Breast epithelium (tissue), 4 donors: ENCODE data around the gene PRKD1. TPM values are rescaled to one million over a fixed set of nuclear protein-coding genes. Genes with fewer than 3 reads are reported as not detected.
"Not testable (repeated sequence)": the region's sequence is repeated elsewhere in the genome, so short reads cannot be mapped to it uniquely, and the experiment has no call there.

Experiments
- DNase-seq, 2 donors: peaks; one replicate each; pipeline ENCODE4 v3.0.0-alpha.2; 2019; ENCODE audit warnings: low spot score in 2 of 2
- H3K27ac ChIP-seq, 2 donors: fragments of 200-600 bp; sonication (generic) in 1 of 2; one replicate each; pipeline ENCODE4 v1.5.1; 2016 to 2019; ENCODE audit warnings: mild to moderate bottlenecking in 1 of 2
- H3K27me3 ChIP-seq, 2 donors: fragments of 200-600 bp; sonication (generic) in 1 of 2; one replicate each; pipeline versions ENCODE4 v1.5.1 to v1.6.0; 2017 to 2019; ENCODE audit warnings: control low read depth in 1 of 2, mild to moderate bottlenecking in 1 of 2
- H3K36me3 ChIP-seq: fragments of 200-600 bp; one replicate; pipeline ENCODE4 v1.5.1; 2019
- H3K4me1 ChIP-seq, 2 donors: fragments of 200-600 bp; sonication (generic); one replicate each; pipeline ENCODE4 v1.5.1; 2016 to 2019; ENCODE audit warnings: control low read depth in 1 of 2
- H3K4me3 ChIP-seq, 3 donors: fragments of 200-600 bp; sonication (generic); 1 replicate in 2 of 3; 2 replicates in 1 of 3; pipeline ENCODE4 v1.5.1; 2016 to 2019; ENCODE audit warnings: mild to moderate bottlenecking in 3 of 3, moderate library complexity in 2 of 3
- H3K9me3 ChIP-seq, 2 donors: fragments of 200-600 bp; sonication (generic) in 1 of 2; one replicate each; pipeline ENCODE4 v1.5.1; 2016 to 2019; ENCODE audit warnings: control low read depth in 1 of 2
- POLR2A ChIP-seq: fragments of 450-650 bp; IDR thresholded peaks from one replicate; pipeline ENCODE4 v1.6.1; 2016; ENCODE audit warnings: antibody characterized with exemption, mild to moderate bottlenecking, moderate library complexity
- POLR2AphosphoS5 ChIP-seq, 3 donors: sonication (generic); formaldehyde crosslinking; IDR thresholded peaks; one replicate each; pipeline ENCODE4 v1.6.1; 2017; ENCODE audit warnings: antibody characterized with exemption in 3 of 3
- intact Hi-C: fragments of 100-400 bp; cut with DNase I; formaldehyde crosslinking; loops from one replicate; pipeline ENCODE4 v1.15.1; 2023; ENCODE audit warnings: low total_unique reads
- total RNA-seq, 3 donors: library from RNA; depleted of rRNA; stranded (reverse); fragments of >200 nt; gene quantifications; one replicate each; pipeline ENCODE4 v1.1.0, GENCODE V29; 2016
- TF ChIP-seq, protein P1 (sequence below), 3 donors: fragments of 450-650 bp; IDR thresholded peaks; one replicate each; pipeline ENCODE4 v1.5.1; 2016 to 2017; ENCODE audit warnings: antibody characterized with exemption in 3 of 3, mild to moderate bottlenecking in 3 of 3, moderate library complexity in 3 of 3

The PRKD1 gene
- total RNA-seq, 3 donors from 2014 or later = 14.1 to 26.1 (median 22.7) TPM

DNA sequence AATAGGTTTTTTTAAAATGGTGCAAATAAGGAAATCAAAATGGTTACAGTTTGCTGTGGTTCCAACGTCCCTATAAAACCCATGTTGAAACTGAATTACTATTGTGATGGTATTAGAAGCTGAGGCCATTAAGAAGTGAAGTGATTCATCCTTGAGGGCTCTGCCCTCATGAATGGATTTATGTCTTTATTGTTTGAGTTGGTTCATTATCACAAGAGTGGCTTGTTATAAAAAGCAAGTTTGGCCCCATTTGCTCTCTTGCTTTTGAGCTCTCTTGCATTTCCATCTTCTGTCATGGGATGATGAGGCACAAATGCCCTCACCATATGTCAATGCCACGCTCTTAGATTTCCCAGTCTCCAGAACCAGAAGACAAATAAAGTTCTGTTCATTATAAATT lies 62.3 kb downstream of the PRKD1 start:
- TF ChIP-seq POLR2AphosphoS5 (IDR thresholded peaks at IDR 0.05) (no peak), POLR2A (no peak)
- TF ChIP-seq, protein P1, sequence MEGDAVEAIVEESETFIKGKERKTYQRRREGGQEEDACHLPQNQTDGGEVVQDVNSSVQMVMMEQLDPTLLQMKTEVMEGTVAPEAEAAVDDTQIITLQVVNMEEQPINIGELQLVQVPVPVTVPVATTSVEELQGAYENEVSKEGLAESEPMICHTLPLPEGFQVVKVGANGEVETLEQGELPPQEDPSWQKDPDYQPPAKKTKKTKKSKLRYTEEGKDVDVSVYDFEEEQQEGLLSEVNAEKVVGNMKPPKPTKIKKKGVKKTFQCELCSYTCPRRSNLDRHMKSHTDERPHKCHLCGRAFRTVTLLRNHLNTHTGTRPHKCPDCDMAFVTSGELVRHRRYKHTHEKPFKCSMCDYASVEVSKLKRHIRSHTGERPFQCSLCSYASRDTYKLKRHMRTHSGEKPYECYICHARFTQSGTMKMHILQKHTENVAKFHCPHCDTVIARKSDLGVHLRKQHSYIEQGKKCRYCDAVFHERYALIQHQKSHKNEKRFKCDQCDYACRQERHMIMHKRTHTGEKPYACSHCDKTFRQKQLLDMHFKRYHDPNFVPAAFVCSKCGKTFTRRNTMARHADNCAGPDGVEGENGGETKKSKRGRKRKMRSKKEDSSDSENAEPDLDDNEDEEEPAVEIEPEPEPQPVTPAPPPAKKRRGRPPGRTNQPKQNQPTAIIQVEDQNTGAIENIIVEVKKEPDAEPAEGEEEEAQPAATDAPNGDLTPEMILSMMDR (IDR thresholded peaks at IDR 0.05) = no peak
- intact Hi-C loops = no loop called here
- DNase-seq = no peak

GRCh38 chr14:29861996-29862395 lies 65.7 kb downstream of the PRKD1 start:
- intact Hi-C loops = no loop called here

More for the DNA sequence above, 62.3 kb downstream of the PRKD1 start:
- Histone ChIP-seq H3K4me3 (no peak overlapping the region), H3K9me3 (no peaks in the 10 kb centered on the region), H3K4me1 (no peaks in the 10 kb centered on the region), H3K36me3 (no peaks in the 10 kb centered on the region), H3K27me3 (no peaks in the 10 kb centered on the region), H3K27ac (no peak overlapping the region)

GRCh38 chr14:29858299-29858698 lies 69.3 kb downstream of the PRKD1 start:
- Histone ChIP-seq H3K27ac (no peak overlapping the region), H3K27me3 (no peaks in the 10 kb centered on the region), H3K4me1 (no peaks in the 10 kb centered on the region), H3K9me3 (peaks cover 0 to 8% of the 10 kb centered on the region in 2 donors), H3K4me3 (no peak overlapping the region), H3K36me3 (no peaks in the 10 kb centered on the region)
- intact Hi-C loops = no loop called here
- TF ChIP-seq, protein P1 (IDR thresholded peaks at IDR 0.05) = no peak
- TF ChIP-seq POLR2AphosphoS5 (IDR thresholded peaks at IDR 0.05) (no peak), POLR2A (no peak)
- DNase-seq = no peak

More at GRCh38 chr14:29861996-29862395, 65.7 kb downstream of the PRKD1 start:
- H3K4me3 ChIP-seq = no peak overlapping the region
- H3K9me3 ChIP-seq = no peaks in the 10 kb centered on the region
- no peaks in the 10 kb centered on the region for H3K27me3 ChIP-seq
- H3K36me3 ChIP-seq = no peaks in the 10 kb centered on the region
- TF ChIP-seq, protein P1 (IDR thresholded peaks at IDR 0.05) = no peak
- no peak for TF ChIP-seq POLR2AphosphoS5 (IDR thresholded peaks at IDR 0.05)
- no peak for TF ChIP-seq POLR2A
- no peak overlapping the region for H3K27ac ChIP-seq
- no peak for DNase-seq
- H3K4me1 ChIP-seq = no peaks in the 10 kb centered on the region

- no peak for DNase-seq
- peaks cover 0 to 9% of the 10 kb centered on the region in 2 donors for H3K9me3 ChIP-seq
- no peaks in the 10 kb centered on the region for H3K27me3 ChIP-seq
- no peak overlapping the region for H3K27ac ChIP-seq
- H3K36me3 ChIP-seq = no peaks in the 10 kb centered on the region
- TF ChIP-seq, protein P1 (IDR thresholded peaks at IDR 0.05) = no peak
- no peak for TF ChIP-seq POLR2AphosphoS5 (IDR thresholded peaks at IDR 0.05)
- no peak for TF ChIP-seq POLR2A
- no peak overlapping the region for H3K4me3 ChIP-seq
- H3K4me1 ChIP-seq = no peaks in the 10 kb centered on the region
- intact Hi-C loops = no loop called here
Measured at GRCh38 chr14:29857551-29857950, 70.1 kb downstream of the PRKD1 start.

- Histone ChIP-seq H3K4me1 (no peaks in the 10 kb centered on the region), H3K4me3 (no peak overlapping the region), H3K27me3 (no peaks in the 10 kb centered on the region), H3K27ac (no peak overlapping the region), H3K9me3 (peaks cover 0 to 15% of the 10 kb centered on the region in 2 donors), H3K36me3 (no peaks in the 10 kb centered on the region)
- DNase-seq = no peak
- intact Hi-C loops = no loop called here
- TF ChIP-seq, protein P1 (IDR thresholded peaks at IDR 0.05) = no peak
- TF ChIP-seq POLR2AphosphoS5 (IDR thresholded peaks at IDR 0.05) = no peak
Measured at GRCh38 chr14:29856516-29856915, 71.1 kb downstream of the PRKD1 start.

GRCh38 chr14:29853691-29854090 lies 74.0 kb downstream of the PRKD1 start:
- peaks cover 0 to 17% of the 10 kb centered on the region in 2 donors for H3K9me3 ChIP-seq

More at GRCh38 chr14:29853691-29854090, 74.0 kb downstream of the PRKD1 start:
- H3K27me3 ChIP-seq, H3K36me3 ChIP-seq, intact Hi-C loops, H3K4me1 ChIP-seq, H3K27ac ChIP-seq, DNase-seq, H3K4me3 ChIP-seq: not testable (repeated sequence)
